Fibroblast of villous mesenchyme (primary cell): ENCODE results near the gene MAD1L1. TPM values are rescaled to one million over a fixed set of nuclear protein-coding genes. Genes with fewer than 3 reads are reported as not detected.

Experiments
- DNase-seq: peaks from one replicate; pipeline ENCODE4 v3.0.0-alpha.2; 2010; ENCODE audit warnings: low read depth
- H3K4me3 ChIP-seq: 2 replicates; pipeline ENCODE4 v1.5.1; 2011; ENCODE audit warnings: low read depth, mild to moderate bottlenecking, low read length
- total RNA-seq: library from RNA; depleted of rRNA; stranded (reverse); fragments of >200 nt; gene quantifications from 2 replicates; pipeline ENCODE4 v1.2.3, GENCODE V29; 2012
- TF ChIP-seq, protein P1 (sequence below): IDR thresholded peaks from 2 replicates; pipeline ENCODE4 v1.5.1; 2012; ENCODE audit warnings: low read depth, mild to moderate bottlenecking, low read length; ENCODE audit not compliant: insufficient read depth

The MAD1L1 gene
- total RNA-seq, 1 donor, result 43.6 TPM

DNA sequence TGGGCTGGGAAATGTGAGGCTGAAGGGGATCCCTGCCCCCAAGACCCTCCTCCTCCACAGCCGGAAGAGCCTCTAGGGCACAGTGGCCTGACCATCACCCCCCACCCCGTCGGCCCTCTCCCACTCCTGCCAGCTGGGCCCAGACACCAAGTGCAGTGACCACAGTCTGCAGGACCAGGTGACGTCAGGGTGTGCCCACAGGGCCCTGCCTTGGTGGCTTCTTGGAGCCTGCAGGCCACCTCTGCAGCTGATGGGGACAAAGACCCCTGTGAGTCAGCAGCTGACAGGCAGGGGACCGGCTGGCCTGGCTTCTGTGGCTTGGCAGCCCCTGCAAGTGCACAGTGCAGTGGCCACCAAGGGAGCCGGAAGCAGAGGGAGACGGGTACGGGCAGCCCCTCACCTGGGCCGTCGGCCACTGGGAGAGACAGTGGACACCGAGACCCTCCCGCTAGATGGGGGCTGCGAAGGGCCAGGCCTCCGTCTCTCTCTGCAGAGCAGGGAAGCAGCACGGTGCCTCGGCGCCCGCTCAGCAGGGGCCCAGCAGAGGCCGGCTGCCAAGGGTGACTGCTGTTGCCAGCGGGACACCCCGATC lies 288.0 kb downstream of the MAD1L1 start:
- no peak for DNase-seq
- TF ChIP-seq, protein P1, sequence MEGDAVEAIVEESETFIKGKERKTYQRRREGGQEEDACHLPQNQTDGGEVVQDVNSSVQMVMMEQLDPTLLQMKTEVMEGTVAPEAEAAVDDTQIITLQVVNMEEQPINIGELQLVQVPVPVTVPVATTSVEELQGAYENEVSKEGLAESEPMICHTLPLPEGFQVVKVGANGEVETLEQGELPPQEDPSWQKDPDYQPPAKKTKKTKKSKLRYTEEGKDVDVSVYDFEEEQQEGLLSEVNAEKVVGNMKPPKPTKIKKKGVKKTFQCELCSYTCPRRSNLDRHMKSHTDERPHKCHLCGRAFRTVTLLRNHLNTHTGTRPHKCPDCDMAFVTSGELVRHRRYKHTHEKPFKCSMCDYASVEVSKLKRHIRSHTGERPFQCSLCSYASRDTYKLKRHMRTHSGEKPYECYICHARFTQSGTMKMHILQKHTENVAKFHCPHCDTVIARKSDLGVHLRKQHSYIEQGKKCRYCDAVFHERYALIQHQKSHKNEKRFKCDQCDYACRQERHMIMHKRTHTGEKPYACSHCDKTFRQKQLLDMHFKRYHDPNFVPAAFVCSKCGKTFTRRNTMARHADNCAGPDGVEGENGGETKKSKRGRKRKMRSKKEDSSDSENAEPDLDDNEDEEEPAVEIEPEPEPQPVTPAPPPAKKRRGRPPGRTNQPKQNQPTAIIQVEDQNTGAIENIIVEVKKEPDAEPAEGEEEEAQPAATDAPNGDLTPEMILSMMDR, result no peak
- H3K4me3 ChIP-seq, result no peak overlapping the region

DNA sequence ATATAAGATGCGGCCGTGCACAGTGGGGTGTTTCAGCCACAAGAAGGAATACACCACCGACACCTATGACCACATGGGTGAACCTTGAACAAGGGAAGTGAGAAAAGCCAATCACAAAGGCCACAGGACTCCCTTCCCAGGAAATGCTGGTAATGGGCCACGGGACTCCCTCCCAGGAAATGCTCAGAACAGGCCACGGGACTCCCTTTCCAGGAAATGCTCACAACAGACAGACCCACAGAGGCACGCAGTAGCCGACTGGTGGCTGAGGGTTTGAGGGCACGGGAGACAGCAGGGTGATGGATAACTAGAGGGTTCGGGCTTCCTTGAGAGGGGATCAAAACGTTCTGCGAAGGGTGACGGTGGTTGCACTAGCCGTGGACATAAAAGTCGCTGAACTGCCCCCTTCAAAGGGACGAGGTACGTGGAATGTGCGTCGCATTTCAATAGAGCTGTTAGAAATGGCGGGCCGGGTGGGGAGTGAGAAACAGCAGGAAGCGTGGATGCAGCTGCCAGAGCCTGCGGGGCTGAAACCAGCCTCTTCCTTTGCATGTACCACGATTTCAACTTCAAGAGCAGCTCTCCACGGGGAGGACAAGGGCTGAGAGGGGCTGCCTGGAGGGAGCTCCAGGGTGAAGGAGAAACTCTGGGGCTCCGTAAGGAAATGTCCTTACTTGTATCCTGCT lies 288.7 kb downstream of the MAD1L1 start:
- H3K4me3 ChIP-seq, result no peak overlapping the region
- DNase-seq, result no peak
- TF ChIP-seq, protein P1, result no peak

DNA sequence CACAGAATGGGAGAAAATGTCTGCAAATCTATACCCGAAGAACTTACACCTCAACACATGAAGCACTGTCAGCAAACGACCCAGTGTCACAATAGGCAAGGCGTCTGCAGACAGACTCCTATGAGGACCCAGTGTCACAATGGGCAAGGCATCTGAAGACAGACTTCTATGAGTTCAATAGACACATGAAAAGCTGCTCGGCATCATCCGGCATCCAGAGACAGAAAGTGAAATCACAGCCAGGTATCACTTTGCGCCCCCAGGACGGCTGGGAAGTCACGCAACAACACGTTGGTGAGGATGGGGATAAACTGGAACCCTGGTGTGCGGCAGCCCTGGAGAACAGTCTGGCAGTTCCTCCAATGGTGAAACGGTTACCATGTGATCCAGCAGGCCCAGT lies 289.4 kb downstream of the MAD1L1 start:
- no peak for DNase-seq
- no peak overlapping the region for H3K4me3 ChIP-seq
- TF ChIP-seq, protein P1, result no peak

DNA sequence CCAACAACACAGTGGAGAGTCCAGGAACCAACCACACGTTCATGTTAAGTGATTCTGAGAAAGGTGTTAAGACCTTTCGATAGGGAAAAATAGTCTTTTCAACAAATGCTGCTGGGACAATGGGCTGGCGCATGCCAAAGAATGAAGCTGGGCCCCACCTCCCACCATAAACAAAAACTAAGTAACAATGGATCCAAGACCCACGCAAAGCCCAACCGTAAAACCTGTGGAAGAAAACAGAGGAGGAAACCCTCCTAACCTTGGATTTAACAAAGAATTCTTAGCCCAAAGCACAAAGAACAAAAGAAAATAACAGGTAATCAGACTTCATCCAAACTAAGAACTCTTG lies 289.8 kb downstream of the MAD1L1 start:
- TF ChIP-seq, protein P1, result no peak
- H3K4me3 ChIP-seq, result no peak overlapping the region
- no peak for DNase-seq

DNA sequence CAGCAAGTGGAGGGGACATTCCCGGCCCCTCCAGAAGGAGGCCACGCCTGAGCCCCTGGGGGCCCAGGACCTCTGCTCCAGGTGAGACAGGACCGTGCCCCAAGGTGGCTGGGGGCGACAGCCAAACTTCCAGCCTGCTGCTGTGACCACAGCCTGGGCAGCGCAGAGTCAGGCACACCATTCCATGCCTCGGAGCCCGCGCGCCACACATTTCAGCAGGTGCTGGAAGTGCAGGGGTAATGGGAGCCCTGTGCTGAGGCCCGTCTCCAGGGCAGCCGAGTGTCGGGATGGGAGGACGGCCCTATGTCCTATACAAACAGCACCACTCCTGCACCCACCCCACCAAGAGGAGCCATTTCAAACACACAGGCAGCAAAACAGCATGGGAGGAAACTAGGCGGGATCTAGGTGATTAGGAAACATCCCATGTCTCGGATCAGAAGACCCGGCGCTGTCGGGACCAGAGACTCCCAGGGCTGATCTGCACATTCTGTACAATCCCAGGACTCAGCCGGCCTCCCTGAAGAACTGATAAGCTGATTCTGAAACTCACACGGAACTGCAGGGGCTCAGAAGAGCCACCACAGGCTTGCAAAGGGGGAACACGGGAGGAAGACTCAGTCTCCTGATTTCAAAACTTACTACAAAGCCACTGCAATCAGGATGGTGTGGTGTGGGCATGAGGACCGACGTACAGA lies 290.4 kb downstream of the MAD1L1 start:
- TF ChIP-seq, protein P1, result no peak
- H3K4me3 ChIP-seq, result no peak overlapping the region
- DNase-seq, result no peak

DNA sequence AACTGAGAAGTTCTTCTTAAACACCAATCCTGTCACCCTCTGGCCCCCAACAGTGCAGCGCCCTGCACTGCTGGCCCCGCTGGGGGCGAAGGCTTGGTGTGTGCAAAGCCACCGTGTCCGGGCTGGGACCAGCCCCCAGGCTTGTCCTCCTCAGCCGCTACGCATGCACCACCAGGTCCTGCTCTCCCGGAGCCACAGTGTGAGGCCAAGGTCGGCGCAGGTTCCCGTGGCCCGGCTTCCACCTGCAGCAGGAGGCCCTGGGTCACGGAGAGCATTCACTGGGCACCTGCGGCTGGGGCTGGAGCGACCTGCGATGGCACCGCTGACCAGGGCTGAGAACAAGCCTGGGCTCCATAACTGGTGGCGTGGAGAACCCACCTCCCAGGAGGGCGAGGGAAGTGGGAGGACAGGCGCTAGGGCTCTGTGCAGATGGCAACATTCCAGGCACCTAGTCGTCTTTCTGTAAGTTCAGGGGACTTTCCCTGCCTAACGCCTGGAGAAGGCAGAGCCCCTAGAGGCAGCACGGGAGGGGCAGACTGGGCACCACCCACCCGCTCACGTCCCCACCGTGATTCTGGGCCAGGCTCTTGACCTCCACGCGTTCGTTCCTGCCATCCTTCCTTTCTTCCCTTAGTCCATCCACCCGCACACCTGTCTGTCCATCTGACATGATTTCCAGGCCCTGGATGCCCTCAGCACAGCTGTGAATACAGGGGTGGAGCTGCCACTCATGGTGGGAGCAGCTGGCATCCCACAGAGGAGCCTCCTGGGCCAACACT lies 291.1 kb downstream of the MAD1L1 start:
- no peak overlapping the region for H3K4me3 ChIP-seq
- TF ChIP-seq, protein P1, result no peak
- DNase-seq, result no peak
